Measurements from ENCODE around the gene C2CD4A. TPM values are rescaled to one million over a fixed set of nuclear protein-coding genes. Genes with fewer than 3 reads are reported as not detected.

The C2CD4A gene
- total and polyA plus RNA-seq, 10 donors: 0.04 to 0.08 (median 0.06) TPM; not detected in 7

DNA sequence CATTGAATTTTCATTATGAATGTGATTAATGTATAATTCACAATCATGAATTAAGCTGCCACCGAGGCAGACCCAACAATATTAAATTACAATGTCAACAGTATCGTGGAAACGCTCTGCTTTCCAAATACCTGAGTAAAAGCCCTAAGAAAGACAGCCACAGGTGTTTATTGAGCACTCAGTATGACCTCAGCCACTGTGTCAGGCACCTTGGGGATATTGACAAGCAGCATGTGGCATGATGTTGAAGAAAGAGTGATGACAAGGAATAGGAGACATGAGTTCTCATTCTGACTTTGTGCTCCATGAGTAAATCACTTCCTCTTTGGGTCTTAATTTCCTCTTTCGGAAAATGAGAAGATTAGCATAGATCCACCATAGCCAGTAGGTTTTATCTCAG, 12.8 kb downstream of the C2CD4A start:
- Histone ChIP-seq H3K27ac (no peak overlapping the region), H3K4me3 (no peak overlapping the region), H3K9me3 (peaks cover 0 to 12% (median 8%) of the 10 kb centered on the region in 8 donors), H3K27me3 (replicated peaks in 1 of 7) (no peaks in the 10 kb centered on the region), H3K4me1 (no peaks in the 10 kb centered on the region), H3K36me3 (no peaks in the 10 kb centered on the region)
- 81 to 86% (median 85%) methylated on average over 4 of the region's 4 CpGs for WGBS, 5 donors
- DNase-seq: no peak
- intact Hi-C loops (cut with DNase I; ENCODE audit: low total_unique reads): loop anchor here (10.0 kb wide), 1 partner anchor 215 kb away; no protein-coding TSS in a partner anchor
- TF ChIP-seq POLR2A (IDR thresholded peaks at IDR 0.05): no peak

DNA sequence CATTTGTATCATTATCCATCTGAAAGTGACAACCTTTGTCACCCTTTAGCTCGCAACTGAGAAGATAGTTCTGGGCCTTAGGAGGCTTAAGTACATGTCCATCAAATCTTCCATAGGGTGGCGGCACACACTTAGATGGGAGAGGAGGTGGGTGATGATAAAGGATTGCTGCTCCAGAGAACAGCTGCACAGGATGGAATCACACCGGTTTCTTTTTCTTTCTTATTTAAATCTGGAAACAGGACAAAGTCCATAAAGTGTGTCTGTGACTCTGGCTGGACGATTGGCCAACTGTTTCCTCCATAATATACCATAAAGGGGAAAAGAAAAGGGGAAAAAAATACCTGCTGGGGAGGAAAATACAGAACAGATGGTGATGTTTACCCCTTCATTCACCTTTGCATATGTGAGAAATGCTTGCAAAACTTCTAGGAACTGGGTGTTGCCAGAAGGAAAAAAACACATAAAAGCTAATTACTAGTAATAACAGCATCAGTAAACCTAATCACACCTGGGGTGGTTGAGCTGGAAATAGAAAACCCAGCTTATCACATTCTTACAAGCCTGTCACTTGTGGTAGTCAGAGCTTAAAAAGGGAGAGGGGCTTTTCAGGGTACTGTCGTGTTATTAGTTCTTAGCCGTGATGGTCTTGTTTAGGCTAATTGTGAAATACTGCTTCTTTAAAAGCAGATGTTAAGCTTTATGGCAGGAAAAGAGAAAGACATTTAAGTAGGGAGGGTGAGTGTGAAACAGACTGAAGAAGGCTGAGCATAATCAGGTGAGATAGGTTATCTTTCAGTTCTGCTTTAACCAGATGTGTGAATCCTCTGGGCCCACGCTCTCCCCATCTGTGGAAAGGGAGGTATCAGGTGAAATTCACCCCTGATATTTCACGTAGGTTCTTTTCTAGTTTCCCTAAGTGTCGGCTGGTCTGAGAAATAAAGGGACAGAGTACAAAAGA, 16.7 kb downstream of the C2CD4A start:
- intact Hi-C loops (cut with DNase I; ENCODE audit: low total_unique reads): no loop called here
- Histone ChIP-seq H3K27ac (no peak overlapping the region), H3K36me3 (no peaks in the 10 kb centered on the region), H3K4me1 (peaks cover 0 to 9% (median 0%) of the 10 kb centered on the region in 6 donors), H3K9me3 (peaks cover 0 to 13% (median 9%) of the 10 kb centered on the region in 8 donors), H3K27me3 (replicated peaks in 1 of 7) (no peaks in the 10 kb centered on the region), H3K4me3 (no peak overlapping the region)
- 81 to 89% (median 85%) methylated on average over 9 of the region's 9 CpGs for WGBS, 5 donors
- no peak for DNase-seq
- TF ChIP-seq POLR2A (IDR thresholded peaks at IDR 0.05) (no peak), POLR2AphosphoS5 (IDR thresholded peaks at IDR 0.05) (no peak)
- TF ChIP-seq, protein P1, sequence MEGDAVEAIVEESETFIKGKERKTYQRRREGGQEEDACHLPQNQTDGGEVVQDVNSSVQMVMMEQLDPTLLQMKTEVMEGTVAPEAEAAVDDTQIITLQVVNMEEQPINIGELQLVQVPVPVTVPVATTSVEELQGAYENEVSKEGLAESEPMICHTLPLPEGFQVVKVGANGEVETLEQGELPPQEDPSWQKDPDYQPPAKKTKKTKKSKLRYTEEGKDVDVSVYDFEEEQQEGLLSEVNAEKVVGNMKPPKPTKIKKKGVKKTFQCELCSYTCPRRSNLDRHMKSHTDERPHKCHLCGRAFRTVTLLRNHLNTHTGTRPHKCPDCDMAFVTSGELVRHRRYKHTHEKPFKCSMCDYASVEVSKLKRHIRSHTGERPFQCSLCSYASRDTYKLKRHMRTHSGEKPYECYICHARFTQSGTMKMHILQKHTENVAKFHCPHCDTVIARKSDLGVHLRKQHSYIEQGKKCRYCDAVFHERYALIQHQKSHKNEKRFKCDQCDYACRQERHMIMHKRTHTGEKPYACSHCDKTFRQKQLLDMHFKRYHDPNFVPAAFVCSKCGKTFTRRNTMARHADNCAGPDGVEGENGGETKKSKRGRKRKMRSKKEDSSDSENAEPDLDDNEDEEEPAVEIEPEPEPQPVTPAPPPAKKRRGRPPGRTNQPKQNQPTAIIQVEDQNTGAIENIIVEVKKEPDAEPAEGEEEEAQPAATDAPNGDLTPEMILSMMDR (IDR thresholded peaks at IDR 0.05 in 8 of 11, conservative IDR thresholded peaks at IDR 0.05 in 3 of 11): no peak

DNA sequence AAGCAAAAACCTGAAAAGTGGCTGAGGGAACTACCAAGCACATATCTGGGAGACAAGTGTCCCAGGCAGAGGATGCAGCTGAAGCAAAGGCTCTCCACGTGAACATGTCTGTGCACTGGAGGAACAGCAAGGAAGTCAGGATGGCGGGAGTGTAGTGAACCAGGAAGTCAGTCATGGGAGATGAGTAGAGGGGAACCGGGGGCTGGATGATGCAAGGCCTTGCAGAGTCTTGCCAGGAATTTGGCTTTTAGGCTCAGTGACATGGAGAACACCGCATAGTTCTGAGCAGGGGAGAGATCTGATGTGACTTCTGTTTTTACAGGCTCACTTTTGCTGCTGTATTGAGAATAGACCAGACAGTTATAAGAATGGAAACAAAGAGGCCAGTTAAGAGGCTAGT, 19.0 kb downstream of the C2CD4A start:
- TF ChIP-seq POLR2A (IDR thresholded peaks at IDR 0.05) (no peak), POLR2AphosphoS5 (IDR thresholded peaks at IDR 0.05) (no peak)
- TF ChIP-seq, protein P1 (IDR thresholded peaks at IDR 0.05 in 8 of 11, conservative IDR thresholded peaks at IDR 0.05 in 3 of 11): no peak
- 41 to 64% (median 53%) methylated on average over 4 of the region's 4 CpGs for WGBS, 5 donors
- Histone ChIP-seq H3K4me3 (no peak overlapping the region), H3K4me1 (peaks cover 0 to 9% (median 0%) of the 10 kb centered on the region in 6 donors), H3K27ac (no peak overlapping the region), H3K27me3 (replicated peaks in 1 of 7) (no peaks in the 10 kb centered on the region), H3K36me3 (no peaks in the 10 kb centered on the region), H3K9me3 (peaks cover 0 to 13% (median 9%) of the 10 kb centered on the region in 8 donors)
- intact Hi-C loops (cut with DNase I; ENCODE audit: low total_unique reads): no loop called here
- DNase-seq: no peak

DNA sequence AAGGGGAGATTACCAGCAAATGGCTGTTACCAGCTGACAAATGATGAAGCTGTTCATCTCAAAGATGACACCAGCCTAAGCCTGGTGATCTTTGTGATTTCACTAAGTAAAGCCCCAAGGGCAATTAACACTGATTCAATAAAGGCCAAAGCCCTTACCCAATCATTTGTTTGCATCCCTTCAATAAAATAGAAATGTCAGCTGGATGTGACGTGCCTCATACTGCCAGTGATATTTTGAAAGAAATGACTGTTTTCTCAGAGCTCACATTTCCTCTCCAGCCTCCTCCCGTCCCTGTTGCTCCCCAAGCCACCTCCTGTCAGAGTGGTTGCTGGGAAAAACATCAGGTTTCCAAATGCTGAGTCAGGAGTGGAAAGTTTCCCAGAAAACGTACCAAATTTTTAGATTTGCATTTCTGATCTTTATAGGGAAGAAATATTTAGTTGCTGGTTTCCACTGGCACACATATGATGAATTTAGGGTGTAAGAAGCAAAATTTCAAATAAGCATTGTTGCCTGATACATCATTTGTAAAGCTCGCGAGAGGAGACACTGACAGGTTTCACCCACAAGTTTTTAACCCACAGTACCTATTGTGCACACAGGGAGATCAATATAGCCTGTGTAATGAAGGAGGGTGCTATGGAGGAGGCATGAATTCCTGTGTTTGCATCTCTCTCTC, 21.0 kb downstream of the C2CD4A start:
- 30 to 42% (median 34%) methylated on average over 5 of the region's 5 CpGs for WGBS, 5 donors
- Histone ChIP-seq H3K4me1 (peaks cover 0 to 9% (median 0%) of the 10 kb centered on the region in 6 donors), H3K36me3 (no peaks in the 10 kb centered on the region), H3K27me3 (replicated peaks in 1 of 7) (no peaks in the 10 kb centered on the region), H3K4me3 (no peak overlapping the region), H3K9me3 (peaks cover 0 to 13% (median 9%) of the 10 kb centered on the region in 8 donors), H3K27ac (peak overlapping the region in 1 of 8 donors; percentile 33)
- DNase-seq: no peak
- intact Hi-C loops (cut with DNase I; ENCODE audit: low total_unique reads): no loop called here
- TF ChIP-seq POLR2A (IDR thresholded peaks at IDR 0.05) (no peak), POLR2AphosphoS5 (IDR thresholded peaks at IDR 0.05) (no peak)
- TF ChIP-seq, protein P1 (IDR thresholded peaks at IDR 0.05 in 8 of 11, conservative IDR thresholded peaks at IDR 0.05 in 3 of 11): no peak
